ENCODE measurements around the gene FBXO15. TPM values are rescaled to one million over a fixed set of nuclear protein-coding genes. Genes with fewer than 3 reads are reported as not detected.

The FBXO15 gene
- total RNA-seq, 4 donors from 2014 or later: 0.33 to 0.45 TPM; not detected in 2

DNA sequence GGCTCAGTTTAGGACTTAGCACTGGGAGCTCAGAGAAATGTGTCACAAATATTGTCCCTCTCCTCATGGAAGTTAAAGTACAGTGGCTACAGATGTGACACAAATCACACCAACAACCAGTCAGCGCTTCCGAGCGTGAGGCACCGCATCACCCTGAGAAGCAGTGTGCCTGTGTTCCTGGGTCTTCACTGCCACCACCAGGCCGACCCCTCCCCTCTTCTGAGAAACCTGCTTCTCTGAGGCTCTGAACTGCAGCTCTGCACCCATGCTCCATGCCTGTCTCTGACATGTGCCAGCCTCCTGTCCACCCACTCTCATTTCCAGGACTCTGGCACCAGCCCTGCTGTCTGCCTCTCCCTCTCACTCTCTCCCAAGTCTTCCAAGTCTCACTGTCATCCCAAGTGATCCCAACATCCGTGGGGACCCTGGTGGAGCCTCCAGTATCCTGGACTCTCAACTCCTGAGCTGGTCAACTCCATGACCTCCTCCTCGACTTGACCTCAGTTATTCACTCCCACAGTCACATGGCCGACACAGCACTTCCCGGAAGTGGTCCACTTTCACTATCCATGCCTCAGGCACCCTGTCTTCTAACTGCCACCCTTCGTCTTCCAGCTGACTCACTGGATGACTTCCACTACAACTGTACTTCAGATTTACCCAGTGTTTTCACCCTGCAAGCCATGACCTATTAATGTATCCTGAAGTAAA, 73.5 kb downstream of the FBXO15 start:
- no peak for TF ChIP-seq POLR2AphosphoS5 (IDR thresholded peaks at IDR 0.05)
- TF ChIP-seq EP300 (IDR thresholded peaks at IDR 0.05): no peak
- TF ChIP-seq POLR2A (IDR thresholded peaks at IDR 0.05; ENCODE audit: low read depth): no peak
- TF ChIP-seq, protein P1, sequence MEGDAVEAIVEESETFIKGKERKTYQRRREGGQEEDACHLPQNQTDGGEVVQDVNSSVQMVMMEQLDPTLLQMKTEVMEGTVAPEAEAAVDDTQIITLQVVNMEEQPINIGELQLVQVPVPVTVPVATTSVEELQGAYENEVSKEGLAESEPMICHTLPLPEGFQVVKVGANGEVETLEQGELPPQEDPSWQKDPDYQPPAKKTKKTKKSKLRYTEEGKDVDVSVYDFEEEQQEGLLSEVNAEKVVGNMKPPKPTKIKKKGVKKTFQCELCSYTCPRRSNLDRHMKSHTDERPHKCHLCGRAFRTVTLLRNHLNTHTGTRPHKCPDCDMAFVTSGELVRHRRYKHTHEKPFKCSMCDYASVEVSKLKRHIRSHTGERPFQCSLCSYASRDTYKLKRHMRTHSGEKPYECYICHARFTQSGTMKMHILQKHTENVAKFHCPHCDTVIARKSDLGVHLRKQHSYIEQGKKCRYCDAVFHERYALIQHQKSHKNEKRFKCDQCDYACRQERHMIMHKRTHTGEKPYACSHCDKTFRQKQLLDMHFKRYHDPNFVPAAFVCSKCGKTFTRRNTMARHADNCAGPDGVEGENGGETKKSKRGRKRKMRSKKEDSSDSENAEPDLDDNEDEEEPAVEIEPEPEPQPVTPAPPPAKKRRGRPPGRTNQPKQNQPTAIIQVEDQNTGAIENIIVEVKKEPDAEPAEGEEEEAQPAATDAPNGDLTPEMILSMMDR (IDR thresholded peaks at IDR 0.05): no peak
- Histone ChIP-seq H3K4me3 (no peak overlapping the region), H3K36me3 (no peaks in the 10 kb centered on the region), H3K4me1 (no peaks in the 10 kb centered on the region), H3K9me3 (no peaks in the 10 kb centered on the region), H3K27ac (replicated peaks in 1 of 4) (no peak overlapping the region), H3K27me3 (no peaks in the 10 kb centered on the region)
- intact Hi-C loops (cut with DNase I): no loop called here
- DNase-seq (ENCODE audit: extremely low spot score): no peak
- WGBS: 85% methylated on average over 7 of the region's 10 CpGs

DNA sequence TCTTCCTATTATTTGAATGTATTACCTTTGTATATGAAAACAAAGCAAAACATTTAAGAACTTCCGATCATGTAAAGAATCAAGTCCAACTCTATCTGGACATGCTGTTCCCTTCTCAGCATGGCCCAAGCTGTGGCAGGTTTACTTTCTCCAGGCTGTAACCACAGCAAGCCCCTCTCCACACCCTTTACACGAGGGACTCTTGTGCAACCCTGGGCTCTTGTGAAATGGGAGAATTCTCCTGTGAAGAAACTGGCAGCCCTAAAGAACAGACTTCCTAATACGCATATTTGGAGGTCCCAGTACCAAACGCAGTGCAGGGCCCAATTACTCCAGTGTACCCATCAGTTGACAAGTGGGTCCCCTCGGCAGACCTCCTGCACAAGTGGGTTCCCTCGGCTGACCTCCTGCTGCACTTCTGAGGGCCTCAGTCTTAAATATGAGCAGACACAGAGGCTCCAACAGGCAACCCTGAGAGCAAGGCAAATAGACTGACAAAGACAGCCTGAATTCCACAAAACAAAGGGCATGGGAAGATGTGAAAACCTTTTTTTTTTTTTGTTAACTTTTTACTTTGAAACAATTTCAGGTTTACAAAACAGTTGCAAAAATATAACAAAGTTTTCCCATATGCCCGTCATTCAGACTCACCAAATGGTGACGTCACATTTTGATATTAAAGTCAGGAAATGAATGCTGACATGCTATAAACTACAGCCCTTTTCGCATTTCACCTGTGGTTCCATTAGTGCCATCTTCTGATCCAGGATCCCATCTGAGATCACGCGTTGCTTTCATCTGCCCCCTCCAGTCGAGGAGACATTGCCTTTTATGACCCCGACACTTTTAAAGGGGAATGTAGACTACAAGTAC, 78.2 kb downstream of the FBXO15 start:
- 80% methylated on average over 11 of the region's 13 CpGs for WGBS
- DNase-seq (ENCODE audit: extremely low spot score): no peak
- H3K9me3 ChIP-seq: no peaks in the 10 kb centered on the region
- no peak overlapping the region for H3K4me3 ChIP-seq
- no peak for TF ChIP-seq POLR2A (IDR thresholded peaks at IDR 0.05; ENCODE audit: low read depth)
- no peak for TF ChIP-seq POLR2AphosphoS5 (IDR thresholded peaks at IDR 0.05)
- no peak for TF ChIP-seq EP300 (IDR thresholded peaks at IDR 0.05)
- TF ChIP-seq, protein P1 (IDR thresholded peaks at IDR 0.05): no peak
- H3K4me1 ChIP-seq: no peaks in the 10 kb centered on the region
- peaks cover 0 to 14% (median 0%) of the 10 kb centered on the region in 4 donors for H3K27me3 ChIP-seq
- H3K27ac ChIP-seq (replicated peaks in 1 of 4): no peak overlapping the region
- intact Hi-C loops (cut with DNase I): no loop called here
- no peaks in the 10 kb centered on the region for H3K36me3 ChIP-seq

DNA sequence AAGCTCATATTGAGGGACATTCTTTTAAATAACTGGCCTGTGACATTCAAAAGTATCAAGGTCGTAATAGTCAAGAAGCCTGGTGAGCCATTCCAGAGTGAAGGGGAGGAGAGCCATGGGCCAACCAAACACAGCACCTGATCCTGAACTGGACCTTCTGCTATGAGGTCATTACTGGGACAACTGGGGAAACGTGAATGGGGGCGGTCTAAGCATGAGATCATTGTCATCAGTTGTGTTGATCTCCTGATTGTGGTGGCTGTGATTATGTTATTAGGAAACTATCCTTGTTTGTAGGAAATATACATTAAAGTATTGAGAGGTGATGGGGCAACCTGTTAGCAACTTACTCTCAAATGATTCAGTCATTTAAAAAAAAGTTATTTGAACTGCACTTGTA, 79.3 kb downstream of the FBXO15 start:
- intact Hi-C loops (cut with DNase I): no loop called here
- no peak overlapping the region for H3K27ac ChIP-seq (replicated peaks in 1 of 4)
- WGBS: 78% methylated on average over 3 of the region's 3 CpGs
- peaks cover 0 to 15% (median 0%) of the 10 kb centered on the region in 4 donors for H3K27me3 ChIP-seq
- H3K36me3 ChIP-seq: no peaks in the 10 kb centered on the region
- H3K4me1 ChIP-seq: no peaks in the 10 kb centered on the region
- H3K4me3 ChIP-seq: no peak overlapping the region
- TF ChIP-seq, protein P1 (IDR thresholded peaks at IDR 0.05): no peak
- no peak for TF ChIP-seq EP300 (IDR thresholded peaks at IDR 0.05)
- no peak for TF ChIP-seq POLR2AphosphoS5 (IDR thresholded peaks at IDR 0.05)
- no peak for TF ChIP-seq POLR2A (IDR thresholded peaks at IDR 0.05; ENCODE audit: low read depth)
- H3K9me3 ChIP-seq: no peaks in the 10 kb centered on the region
- no peak for DNase-seq (ENCODE audit: extremely low spot score)

DNA sequence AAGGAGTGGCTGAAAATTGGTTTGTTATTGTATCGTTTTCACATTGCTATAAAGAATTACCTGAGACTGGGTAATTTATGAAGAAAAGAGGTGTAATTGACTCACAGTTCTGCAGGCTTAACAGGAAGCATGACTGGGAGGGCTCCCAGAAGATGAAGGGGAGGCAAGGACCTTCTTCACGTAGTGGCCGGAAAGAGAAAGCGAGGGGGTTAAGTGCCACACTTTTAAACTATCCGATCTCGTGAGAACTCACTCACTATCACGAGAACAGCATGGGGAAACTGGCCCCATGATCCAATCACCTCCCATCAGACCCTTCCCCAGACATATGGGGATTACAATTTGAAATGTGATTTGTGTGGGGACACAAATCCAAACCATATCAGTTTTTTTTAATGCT, 81.6 kb downstream of the FBXO15 start:
- no peak for DNase-seq (ENCODE audit: extremely low spot score)
- H3K27me3 ChIP-seq: peaks cover 0 to 15% (median 0%) of the 10 kb centered on the region in 4 donors
- H3K36me3 ChIP-seq: no peaks in the 10 kb centered on the region
- H3K27ac ChIP-seq (replicated peaks in 1 of 4): no peak overlapping the region
- no peak for TF ChIP-seq POLR2AphosphoS5 (IDR thresholded peaks at IDR 0.05)
- no peak for TF ChIP-seq EP300 (IDR thresholded peaks at IDR 0.05)
- TF ChIP-seq POLR2A (IDR thresholded peaks at IDR 0.05; ENCODE audit: low read depth): no peak
- TF ChIP-seq, protein P1 (IDR thresholded peaks at IDR 0.05): no peak
- intact Hi-C loops (cut with DNase I): no loop called here
- H3K9me3 ChIP-seq: no peaks in the 10 kb centered on the region
- WGBS: 72% methylated on average over 7 of the region's 7 CpGs
- no peak overlapping the region for H3K4me3 ChIP-seq
- no peaks in the 10 kb centered on the region for H3K4me1 ChIP-seq

All from esophagus muscularis mucosa (tissue), 4 donors.